Endothelial cell of umbilical vein (primary cell): Measurements from ENCODE around the gene ANKRD16. TPM values are rescaled to one million over a fixed set of nuclear protein-coding genes. Genes with fewer than 3 reads are reported as not detected.

Source experiments
- BruUV-seq: library from RNA; stranded (reverse); fragments of 400-500 nt; replicated peaks from 2 replicates; lab custom pipeline; 2021; lab: Mats Ljungman, UMichigan
- CTCF ChIA-PET: fragments of 300-600, 350-600 bp; sonication (Branson Sonifier 250); formaldehyde crosslinking; loops from one replicate; lab custom pipeline; 2021; ENCODE audit warnings: antibody characterized with exemption, inconsistent platforms; lab: Charles Lee
- POLR2A ChIA-PET: fragments of 300-600, 350-600 bp; sonication (Branson Sonifier 250); formaldehyde crosslinking; loops from one replicate; lab custom pipeline; 2021; ENCODE audit warnings: antibody characterized with exemption, inconsistent platforms; lab: Charles Lee
- DNase-seq: peaks from one replicate; pipeline ENCODE4 v3.0.0-alpha.2; 2011; ENCODE audit warnings: low read depth, low spot score
- FAIRE-seq: peaks from 2 replicates; lab custom pipeline; 2011; peaks lifted over from hg19 to GRCh38; lab: Jason Lieb, UNC
- H2AFZ ChIP-seq: 2 replicates; pipeline ENCODE4 v1.6.0; 2012; ENCODE audit warnings: low read depth, low read length, control low read depth, inconsistent platforms
- H3K27ac ChIP-seq: 2 replicates; pipeline ENCODE4 v1.5.1; 2011; ENCODE audit warnings: low read depth, mild to moderate bottlenecking, control low read depth, low read length, moderate library complexity; ENCODE audit not compliant: insufficient read depth
- H3K27me3 ChIP-seq, 2 experiments: 2 replicates each; pipeline versions ENCODE4 v1.6.0 to v1.6.1; 2011; ENCODE audit warnings: low read length in 2 of 2, mixed read lengths in 1 of 2; ENCODE audit not compliant: control insufficient read depth in 2 of 2, insufficient read depth in 2 of 2
- H3K36me3 ChIP-seq, 2 experiments: 2 replicates in 1 of 2; 3 replicates in 1 of 2; pipeline ENCODE4 v1.5.1; 2011; ENCODE audit warnings: low read length in 2 of 2, mild to moderate bottlenecking in 1 of 2, moderate library complexity in 1 of 2; ENCODE audit not compliant: control insufficient read depth in 2 of 2, insufficient read depth in 2 of 2; ENCODE audit errors: extremely low read depth in 1 of 2
- H3K4me1 ChIP-seq: 3 replicates; pipeline ENCODE4 v1.5.1; 2011; ENCODE audit warnings: mild to moderate bottlenecking, low read length; ENCODE audit not compliant: control insufficient read depth, insufficient read depth; ENCODE audit errors: extremely low read depth
- H3K4me2 ChIP-seq: 2 replicates; pipeline ENCODE4 v1.6.1; 2011; ENCODE audit warnings: low read length, control low read depth, mixed read lengths; ENCODE audit not compliant: insufficient read depth
- H3K4me3 ChIP-seq, 3 experiments: fragments of 200-600 bp in 1 of 3; sonication (generic), shearing (Covaris generic) in 1 of 3; replicated peaks in 1 of 3; 2 replicates each; pipeline ENCODE4 v1.5.1; 2011 to 2016; ENCODE audit warnings: control low read depth in 3 of 3, low read length in 3 of 3, mild to moderate bottlenecking in 2 of 3, inconsistent platforms in 1 of 3, low read depth in 1 of 3, moderate library complexity in 1 of 3; ENCODE audit not compliant: insufficient read depth in 1 of 3
- H3K79me2 ChIP-seq: 2 replicates; pipeline ENCODE4 v1.6.0; 2012; ENCODE audit warnings: low read length, inconsistent platforms; ENCODE audit not compliant: control insufficient read depth, insufficient read depth
- H3K9ac ChIP-seq: replicated peaks from 2 replicates; pipeline ENCODE3; 2011; ENCODE audit warnings: low read length, control low read depth; ENCODE audit not compliant: insufficient read depth; ENCODE audit errors: extremely low read depth
- H3K9me1 ChIP-seq: replicated peaks from 3 replicates; pipeline ENCODE4 v1.6.0; 2011; ENCODE audit warnings: mild to moderate bottlenecking, low read length; ENCODE audit not compliant: control insufficient read depth, insufficient read depth; ENCODE audit errors: extremely low read depth
- H3K9me3 ChIP-seq: replicated peaks from 2 replicates; pipeline ENCODE4 v1.5.1; 2012; ENCODE audit warnings: low read length, inconsistent platforms; ENCODE audit not compliant: control insufficient read depth, insufficient read depth
- H4K20me1 ChIP-seq: replicated peaks from 2 replicates; pipeline ENCODE3; 2011; ENCODE audit warnings: mild to moderate bottlenecking, low read length; ENCODE audit not compliant: control insufficient read depth, insufficient read depth; ENCODE audit errors: extremely low read depth
- CTCF ChIP-seq, 2 donors: IDR thresholded peaks; 1 replicate in 1 of 2; 2 replicates in 1 of 2; pipeline ENCODE4 v1.5.1; 2011; ENCODE audit warnings: low read length in 2 of 2, mild to moderate bottlenecking in 2 of 2, moderate library complexity in 2 of 2, control low read depth in 1 of 2, inconsistent platforms in 1 of 2, low read depth in 1 of 2; ENCODE audit not compliant: insufficient read depth in 1 of 2; ENCODE audit errors: extremely low read depth in 1 of 2
- EZH2 ChIP-seq: IDR thresholded peaks from 2 replicates; pipeline ENCODE4 v1.6.1; 2012; ENCODE audit warnings: borderline replicate concordance, low read depth, mild to moderate bottlenecking, moderate library complexity, low read length, inconsistent platforms; ENCODE audit not compliant: severe bottlenecking
- FOS ChIP-seq: IDR thresholded peaks from 2 replicates; pipeline ENCODE4 v1.6.1; 2011; ENCODE audit warnings: mild to moderate bottlenecking, low read length, moderate library complexity, borderline replicate concordance; ENCODE audit not compliant: insufficient read depth
- GATA2 ChIP-seq: IDR thresholded peaks from 2 replicates; pipeline ENCODE4 v1.7.0; 2011; ENCODE audit warnings: low read depth, mild to moderate bottlenecking, moderate library complexity, mixed read lengths, low read length; ENCODE audit not compliant: insufficient read length, insufficient read depth
- JUN ChIP-seq: IDR thresholded peaks from 2 replicates; pipeline ENCODE4 v1.6.1; 2011; ENCODE audit warnings: borderline replicate concordance, low read depth; ENCODE audit not compliant: insufficient read length, insufficient read depth
- MAX ChIP-seq: IDR thresholded peaks from 2 replicates; pipeline ENCODE4 v1.6.1; 2011; ENCODE audit not compliant: insufficient read depth, insufficient read length
- MYC ChIP-seq: IDR thresholded peaks from one replicate; pipeline ENCODE4 v1.6.1; 2011; ENCODE audit warnings: mild to moderate bottlenecking, low read depth, low read length
- POLR2A ChIP-seq: IDR thresholded peaks from 2 replicates; pipeline ENCODE4 v1.6.1; 2012; ENCODE audit warnings: low read depth, mild to moderate bottlenecking, control low read depth, low read length
- POLR2AphosphoS5 ChIP-seq: IDR thresholded peaks from 2 replicates; pipeline ENCODE4 v1.6.1; 2012; ENCODE audit warnings: low read depth, mild to moderate bottlenecking, control low read depth, low read length, moderate library complexity; ENCODE audit not compliant: insufficient read depth
- dilution Hi-C: fragments of 300-500 bp; cut with MboI; formaldehyde crosslinking; loops from one replicate; pipeline ENCODE4 v1.15.0; 2019; ENCODE audit warnings: low sequenced_read_pairs; ENCODE audit not compliant: extremely low pct_ligation_motif_present
- intact Hi-C: fragments of 100-400 bp; cut with micrococcal nuclease; formaldehyde crosslinking; loops from one replicate; pipeline ENCODE4 v1.10.0; 2022
- polyA plus RNA-seq, 4 experiments: library from polyadenylated mRNA; depleted of rRNA in 3 of 4; stranded (reverse) in 3 of 4; unstranded in 1 of 4; fragments of >200 nt; gene quantifications; 2 replicates each; pipeline versions ENCODE4 v1.2.1 to v1.2.3, GENCODE V29; 2011 to 2012; ENCODE audit warnings: missing spikeins in 1 of 4
- total RNA-seq: library from RNA; stranded (reverse); gene quantifications from 2 replicates; pipeline ENCODE4 v1.2.3, GENCODE V29; 2021

ANKRD16 gene
- total and polyA plus RNA-seq, 2 donors (not counting 3 experiments of a cell fraction or from before 2014, with no cell fraction given), result 6.9 to 8.0 TPM

GRCh38 chr10:5935628-5936027, 45.9 kb upstream of the ANKRD16 start:
- DNase-seq, result no peak
- H2AFZ ChIP-seq, result no peak overlapping the region
- H4K20me1 ChIP-seq, result no peaks in the 10 kb centered on the region
- ChIA-PET CTCF (interaction anchor here (1.1 to 1.3 kb wide), 2 partner anchors 36 to 466 kb away, joined by 3 to 4 read pairs; no protein-coding TSS in a partner anchor), POLR2A (no interaction called here)
- FAIRE-seq, result no peak
- no peaks in the 10 kb centered on the region for H3K4me1 ChIP-seq
- H3K36me3 ChIP-seq, result peaks cover 12 to 29% of the 10 kb centered on the region in 2 experiments
- H3K27me3 ChIP-seq, result no peaks in the 10 kb centered on the region
- no peak for TF ChIP-seq MYC
- TF ChIP-seq GATA2, result no peak
- TF ChIP-seq CTCF (IDR thresholded peaks at IDR 0.05; ENCODE audit: extremely low read depth in 1 of 2, insufficient read depth in 1 of 2, low read depth in 1 of 2, low read length in 2 of 2), result no peak
- no peak for TF ChIP-seq EZH2
- no peak for TF ChIP-seq JUN
- TF ChIP-seq FOS, result no peak
- no peak for TF ChIP-seq MAX
- no peak for TF ChIP-seq POLR2A
- no peak for TF ChIP-seq POLR2AphosphoS5
- no peak overlapping the region for H3K4me3 ChIP-seq
- H3K9ac ChIP-seq, result no peak overlapping the region
- H3K9me3 ChIP-seq, result no peaks in the 10 kb centered on the region
- no peak overlapping the region for H3K4me2 ChIP-seq
- no peaks in the 10 kb centered on the region for H3K9me1 ChIP-seq
- H3K27ac ChIP-seq, result no peak overlapping the region
- BruUV-seq, result no TSS peak
- intact Hi-C loops, result no loop called here
- dilution Hi-C loops, result no loop called here
- H3K79me2 ChIP-seq, result no peaks in the 10 kb centered on the region
